HG02763 (cell line): ENCODE measurements around the gene PIK3R3.
"Not testable (repeated sequence)": the region's sequence is repeated elsewhere in the genome, so short reads cannot be mapped to it uniquely, and the experiment has no call there.

Experiments used
- ATAC-seq: cut with Tn5 transposase; IDR thresholded peaks from one replicate; pipeline ENCODE4 v1.9.1; 2021; ENCODE audit warnings: mild to moderate bottlenecking, moderate library complexity; ENCODE audit not compliant: unreplicated experiment

The PIK3R3 gene

GRCh38 chr1:46113948-46114347 is 18.5 kb downstream of the PIK3R3 start:
- ATAC-seq = no peak

- no peak for ATAC-seq
These were observed 20.3 kb downstream of the PIK3R3 start for GRCh38 chr1:46112108-46112507.

- ATAC-seq = no peak
These were observed 21.9 kb downstream of the PIK3R3 start for GRCh38 chr1:46110521-46110920.

- ATAC-seq = no peak
These were observed 29.5 kb downstream of the PIK3R3 start for GRCh38 chr1:46102769-46103476.

- no peak for ATAC-seq
These were observed 33.2 kb downstream of the PIK3R3 start for GRCh38 chr1:46099215-46099614.

GRCh38 chr1:46098027-46098712 is 34.3 kb downstream of the PIK3R3 start:
- no peak for ATAC-seq

GRCh38 chr1:46097149-46097472 is 35.3 kb downstream of the PIK3R3 start:
- no peak for ATAC-seq

- no peak for ATAC-seq
These were observed 35.9 kb downstream of the PIK3R3 start for GRCh38 chr1:46096269-46097148.

- ATAC-seq = not testable (repeated sequence)
These were observed 37.3 kb downstream of the PIK3R3 start for GRCh38 chr1:46095110-46095509.

GRCh38 chr1:46094471-46095005 is 37.9 kb downstream of the PIK3R3 start:
- no peak for ATAC-seq

- ATAC-seq = not testable (repeated sequence)
These were observed 38.6 kb downstream of the PIK3R3 start for GRCh38 chr1:46093832-46094231.

GRCh38 chr1:46087891-46088290 is 44.5 kb downstream of the PIK3R3 start:
- no peak for ATAC-seq

GRCh38 chr1:46086576-46086975 is 45.9 kb downstream of the PIK3R3 start:
- ATAC-seq = no peak

- ATAC-seq = no peak
These were observed 47.6 kb downstream of the PIK3R3 start for GRCh38 chr1:46084553-46085451.

- no peak for ATAC-seq
These were observed 48.9 kb downstream of the PIK3R3 start for GRCh38 chr1:46083579-46083978.

- ATAC-seq = no peak
These were observed 50.8 kb downstream of the PIK3R3 start for GRCh38 chr1:46081619-46082018.

GRCh38 chr1:46081206-46081605 is 51.2 kb downstream of the PIK3R3 start:
- ATAC-seq = no peak

- ATAC-seq = no peak
These were observed 52.2 kb downstream of the PIK3R3 start for GRCh38 chr1:46080257-46080656.

GRCh38 chr1:46077644-46078043 is 54.8 kb downstream of the PIK3R3 start:
- no peak for ATAC-seq

- no peak for ATAC-seq
These were observed 56.1 kb downstream of the PIK3R3 start for GRCh38 chr1:46076343-46076742.
